Chondrocyte (in vitro differentiated cells): ENCODE results near the gene TRAPPC13. TPM values are rescaled to one million over a fixed set of nuclear protein-coding genes. Genes with fewer than 3 reads are reported as not detected.
"Not testable (repeated sequence)": the region's sequence is repeated elsewhere in the genome, so short reads cannot be mapped to it uniquely, and the experiment has no call there.

ENCODE experiments used
- DNase-seq: peaks from one replicate; pipeline ENCODE4 v3.0.0; 2021; ENCODE audit warnings: mixed read lengths, low spot score
- H3K27ac Mint-ChIP-seq: one replicate; pipeline ENCODE4 v1.8.0; 2021; ENCODE audit warnings: mild to moderate bottlenecking, moderate library complexity, mixed read lengths; ENCODE audit not compliant: unreplicated experiment
- H3K27me3 Mint-ChIP-seq: 2 replicates; pipeline ENCODE4 v1.8.0; 2021; ENCODE audit warnings: low read depth, mixed read lengths
- H3K36me3 Mint-ChIP-seq: 2 replicates; pipeline ENCODE4 v1.8.0; 2021; ENCODE audit warnings: low read depth, mixed read lengths
- H3K4me1 Mint-ChIP-seq: 2 replicates; pipeline ENCODE4 v1.8.0; 2021; ENCODE audit warnings: low read depth, mild to moderate bottlenecking, mixed read lengths
- H3K4me3 Mint-ChIP-seq: one replicate; pipeline ENCODE4 v1.8.0; 2021; ENCODE audit warnings: mild to moderate bottlenecking, moderate library complexity, mixed read lengths; ENCODE audit not compliant: unreplicated experiment
- H3K9me3 Mint-ChIP-seq: 2 replicates; pipeline ENCODE4 v1.8.0; 2021; ENCODE audit warnings: low read depth, mixed read lengths
- long read RNA-seq: library from polyadenylated mRNA; stranded (forward); transcript quantifications from one replicate; pipeline ENCODE4 v2.0.0, GENCODE V29; 2021
- total RNA-seq: library from RNA; stranded (reverse); gene quantifications from 3 replicates; pipeline ENCODE4 v1.2.1, GENCODE V29; 2021
- TF ChIP-seq, protein P1 (sequence below): fragments of 200-600 bp; sonication (generic); IDR thresholded peaks from 2 replicates; pipeline ENCODE4 v1.5.0; 2021; ENCODE audit warnings: antibody characterized with exemption, mild to moderate bottlenecking, moderate library complexity

TRAPPC13 gene
- 16.5 to 23.6 TPM (median 18.6 TPM) in 3 replicates for total RNA-seq
- long read RNA-seq, transcript TRAPPC13-201 (12 exons, 2,715 nt), result major isoform, 8 of 34 reads
- long read RNA-seq, partial matches to known transcripts, result 2 of 34 reads
- long read RNA-seq, other reads (novel, unspliced or antisense), result 20 of 34 reads

DNA sequence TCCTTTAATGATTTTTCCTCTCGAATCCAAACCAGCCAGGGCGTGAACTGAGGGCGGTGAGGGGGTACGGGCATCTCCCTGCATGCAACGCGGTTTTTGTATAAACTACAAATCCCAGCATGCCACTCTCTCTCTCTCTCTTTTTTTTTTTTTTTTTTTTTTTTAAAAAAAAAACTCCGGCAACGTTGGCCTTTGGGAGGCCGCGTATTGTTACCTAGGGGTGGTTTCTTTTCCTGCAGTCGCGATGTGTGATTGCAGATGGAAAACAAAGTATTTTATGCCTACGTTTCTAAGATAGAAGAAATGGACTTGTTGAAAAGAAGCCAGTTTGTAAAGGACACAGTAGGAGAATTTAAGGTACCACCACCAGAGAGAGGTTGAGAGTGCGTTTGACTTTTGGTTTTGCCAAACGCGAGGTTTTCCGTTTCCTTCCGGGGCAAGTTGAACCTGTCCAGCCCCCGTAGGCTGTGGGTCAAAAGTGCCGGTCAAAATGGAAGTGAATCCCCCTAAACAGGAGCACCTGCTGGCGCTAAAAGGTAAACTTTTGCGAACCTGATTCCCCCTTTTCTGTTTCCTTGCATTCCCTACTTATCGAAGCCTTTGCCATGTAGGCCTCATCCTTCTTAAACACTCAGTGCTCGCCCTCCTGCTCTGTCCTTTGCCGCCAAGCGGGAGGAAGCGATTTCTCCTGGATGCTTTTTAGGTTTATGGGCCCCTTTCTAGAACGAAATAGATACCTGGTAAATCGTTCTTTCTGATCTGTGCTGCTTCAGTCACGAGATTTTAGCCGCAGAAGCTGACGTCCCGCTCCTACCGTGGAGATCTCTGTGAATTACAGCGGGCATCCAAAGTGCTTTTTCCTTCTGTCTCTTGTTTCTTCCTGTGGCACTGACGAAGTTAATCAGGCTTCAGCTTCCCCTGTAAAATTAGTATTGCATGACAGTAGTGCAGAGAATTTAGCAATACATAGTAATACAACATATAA lies at the start of gene TRAPPC13, which contains the start of gene SHLD3:
Gene TRAPPC13 (plus strand): TSS at position 457 of the 985 bp plus-strand sequence. CDS start 34 bp downstream, at position 491.
Gene SHLD3 (plus strand): TSS at position 457 of the 985 bp plus-strand sequence. CDS start 4,561 bp downstream, outside the sequence.
- Mint-ChIP-seq H3K9me3 (no peaks in the 10 kb centered on the region), H3K4me3 (peak within 1 kb of the TSS; percentile 88), H3K27ac (peak within 1 kb of the TSS; percentile 98), H3K4me1 (peaks cover 30% of the 10 kb centered on the region), H3K27me3 (no peaks in the 10 kb centered on the region), H3K36me3 (peaks cover 6% of the 10 kb centered on the region)
- TF ChIP-seq, protein P1, sequence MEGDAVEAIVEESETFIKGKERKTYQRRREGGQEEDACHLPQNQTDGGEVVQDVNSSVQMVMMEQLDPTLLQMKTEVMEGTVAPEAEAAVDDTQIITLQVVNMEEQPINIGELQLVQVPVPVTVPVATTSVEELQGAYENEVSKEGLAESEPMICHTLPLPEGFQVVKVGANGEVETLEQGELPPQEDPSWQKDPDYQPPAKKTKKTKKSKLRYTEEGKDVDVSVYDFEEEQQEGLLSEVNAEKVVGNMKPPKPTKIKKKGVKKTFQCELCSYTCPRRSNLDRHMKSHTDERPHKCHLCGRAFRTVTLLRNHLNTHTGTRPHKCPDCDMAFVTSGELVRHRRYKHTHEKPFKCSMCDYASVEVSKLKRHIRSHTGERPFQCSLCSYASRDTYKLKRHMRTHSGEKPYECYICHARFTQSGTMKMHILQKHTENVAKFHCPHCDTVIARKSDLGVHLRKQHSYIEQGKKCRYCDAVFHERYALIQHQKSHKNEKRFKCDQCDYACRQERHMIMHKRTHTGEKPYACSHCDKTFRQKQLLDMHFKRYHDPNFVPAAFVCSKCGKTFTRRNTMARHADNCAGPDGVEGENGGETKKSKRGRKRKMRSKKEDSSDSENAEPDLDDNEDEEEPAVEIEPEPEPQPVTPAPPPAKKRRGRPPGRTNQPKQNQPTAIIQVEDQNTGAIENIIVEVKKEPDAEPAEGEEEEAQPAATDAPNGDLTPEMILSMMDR, result peak; percentile 29
- no peak for DNase-seq

DNA sequence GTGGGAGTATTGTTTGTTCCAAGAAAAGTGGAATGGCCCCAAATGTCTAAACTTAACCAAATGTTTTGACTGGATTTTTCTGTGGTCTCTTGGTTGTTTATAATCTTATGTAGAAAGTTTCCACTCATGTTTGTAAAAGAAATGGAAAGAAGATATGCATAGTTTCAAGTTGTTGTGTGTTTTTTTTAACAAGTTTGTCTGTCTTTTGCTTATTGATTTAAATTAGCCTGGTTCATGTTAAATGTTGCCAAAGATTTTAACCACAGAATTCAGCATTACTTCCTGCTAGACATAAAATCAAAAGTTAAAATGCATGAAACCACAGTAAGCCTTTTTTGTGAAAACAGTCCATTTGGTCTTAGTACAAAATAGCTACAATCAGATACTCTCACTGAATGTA lies 47.7 kb upstream of the TRAPPC13 start:
- peak overlapping the region; percentile 62 for H3K27ac Mint-ChIP-seq
- H3K4me3 Mint-ChIP-seq, result no peak overlapping the region
- H3K27me3 Mint-ChIP-seq, result no peaks in the 10 kb centered on the region
- peaks cover 19% of the 10 kb centered on the region for H3K36me3 Mint-ChIP-seq
- DNase-seq, result no peak
- peaks cover 20% of the 10 kb centered on the region for H3K4me1 Mint-ChIP-seq
- H3K9me3 Mint-ChIP-seq, result no peaks in the 10 kb centered on the region
- TF ChIP-seq, protein P1, result no peak

DNA sequence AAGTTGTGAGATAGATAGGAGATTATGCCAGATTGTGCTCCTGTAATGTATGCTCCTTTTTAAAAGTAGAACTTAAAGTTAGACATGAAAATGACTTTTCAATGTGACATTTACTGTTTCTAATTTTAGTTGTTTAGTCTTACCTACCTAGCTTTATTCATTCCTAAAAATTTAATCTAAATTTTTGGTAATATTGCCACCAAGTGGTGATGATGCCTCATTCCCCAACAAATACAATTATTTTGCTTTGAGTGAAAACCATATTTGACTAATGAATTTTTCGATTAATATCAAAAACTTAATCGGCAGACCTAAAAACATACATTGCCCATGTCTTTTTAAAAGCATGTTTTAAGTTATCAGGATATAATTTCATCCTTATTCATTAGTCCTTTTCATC lies 36.1 kb upstream of the TRAPPC13 start:
- H3K4me3 Mint-ChIP-seq, result no peak overlapping the region
- H3K9me3 Mint-ChIP-seq, result no peaks in the 10 kb centered on the region
- DNase-seq, result no peak
- no peaks in the 10 kb centered on the region for H3K27me3 Mint-ChIP-seq
- no peak overlapping the region for H3K27ac Mint-ChIP-seq
- H3K4me1 Mint-ChIP-seq, result no peaks in the 10 kb centered on the region
- TF ChIP-seq, protein P1, result peak; percentile 69
- H3K36me3 Mint-ChIP-seq, result peaks cover 22% of the 10 kb centered on the region

DNA sequence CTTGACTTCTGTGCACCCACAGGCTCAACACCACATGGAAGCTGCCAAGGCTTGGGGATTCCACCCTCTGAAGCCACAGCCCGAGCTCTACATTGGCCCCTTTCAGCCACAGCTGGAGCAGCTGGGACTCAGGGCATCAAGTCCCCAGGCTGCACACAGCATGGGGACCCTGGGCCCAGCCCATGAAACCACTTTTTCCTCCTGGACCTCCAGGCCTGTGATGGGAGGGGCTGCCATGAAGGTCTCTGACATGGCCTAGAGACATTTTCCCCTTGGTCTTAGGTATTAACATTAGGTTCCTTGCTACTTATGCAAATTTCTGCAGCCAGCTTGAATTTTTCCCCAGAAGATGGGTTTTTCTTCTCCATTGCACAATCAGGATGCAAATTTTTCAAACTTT lies 23.1 kb upstream of the TRAPPC13 start:
- not testable (repeated sequence) for H3K4me3 Mint-ChIP-seq, H3K27me3 Mint-ChIP-seq, DNase-seq, H3K27ac Mint-ChIP-seq, H3K4me1 Mint-ChIP-seq
- Mint-ChIP-seq H3K9me3 (peaks cover 16% of the 10 kb centered on the region), H3K36me3 (peaks cover 47% of the 10 kb centered on the region)

- TF ChIP-seq, protein P1, result no peak
- no peaks in the 10 kb centered on the region for H3K27me3 Mint-ChIP-seq
- no peak overlapping the region for H3K4me3 Mint-ChIP-seq
- DNase-seq, result no peak
- no peaks in the 10 kb centered on the region for H3K9me3 Mint-ChIP-seq
- peaks cover 3% of the 10 kb centered on the region for H3K4me1 Mint-ChIP-seq
- H3K36me3 Mint-ChIP-seq, result peaks cover 31% of the 10 kb centered on the region
- no peak overlapping the region for H3K27ac Mint-ChIP-seq
Measured at GRCh38 chr5:65611524-65611923, 13.3 kb upstream of the TRAPPC13 start.
